Suprapubic skin (tissue), 4 donors: ENCODE data around the gene CFAP97D2. TPM values are rescaled to one million over a fixed set of nuclear protein-coding genes. Genes with fewer than 3 reads are reported as not detected.

Experiments used
- DNase-seq, 2 donors: peaks; one replicate each; pipeline ENCODE4 v3.0.0-alpha.2; 2019; ENCODE audit warnings: low spot score in 2 of 2
- H3K27ac ChIP-seq: fragments of 200-600 bp; sonication (generic); one replicate; pipeline ENCODE4 v1.5.1; 2019
- H3K27me3 ChIP-seq: fragments of 200-600 bp; sonication (generic); one replicate; pipeline ENCODE4 v1.5.1; 2019
- H3K36me3 ChIP-seq: fragments of 200-600 bp; sonication (generic); one replicate; pipeline ENCODE4 v1.5.1; 2019
- H3K4me1 ChIP-seq: fragments of 200-600 bp; sonication (generic); one replicate; pipeline ENCODE4 v1.5.1; 2019
- H3K4me3 ChIP-seq: fragments of 200-600 bp; sonication (generic); one replicate; pipeline ENCODE4 v1.5.1; 2019; ENCODE audit warnings: mild to moderate bottlenecking
- H3K9me3 ChIP-seq: fragments of 200-600 bp; sonication (generic); one replicate; pipeline ENCODE4 v1.5.1; 2019
- EP300 ChIP-seq: sonication (generic); formaldehyde crosslinking; IDR thresholded peaks from one replicate; pipeline ENCODE4 v1.6.1; 2017; ENCODE audit warnings: antibody characterized with exemption
- POLR2A ChIP-seq, 2 donors: fragments of 450-650 bp; IDR thresholded peaks; one replicate each; pipeline ENCODE4 v1.6.1; 2017; ENCODE audit warnings: antibody characterized with exemption in 2 of 2, mild to moderate bottlenecking in 2 of 2, moderate library complexity in 2 of 2
- POLR2AphosphoS5 ChIP-seq, 3 donors: sonication (generic); formaldehyde crosslinking; IDR thresholded peaks; one replicate each; pipeline ENCODE4 v1.6.1; 2017; ENCODE audit warnings: antibody characterized with exemption in 3 of 3
- WGBS: methylation state at CpG from one replicate; pipeline ENCODE4 v1.1.5; 2018; 5-methylcytosine and 5-hydroxymethylcytosine counted together
- total RNA-seq, 4 donors: library from RNA; depleted of rRNA; stranded (reverse); fragments of >200 nt; gene quantifications; one replicate each; pipeline ENCODE4 v1.1.0, GENCODE V29; 2016
- TF ChIP-seq, protein P1 (sequence below), 2 donors: fragments of 200-600 bp in 1 of 2; fragments of 450-650 bp in 1 of 2; sonication (generic) in 1 of 2; IDR thresholded peaks; one replicate each; pipeline ENCODE4 v1.5.1; 2016 to 2019; ENCODE audit warnings: antibody characterized with exemption in 2 of 2, mild to moderate bottlenecking in 1 of 2, moderate library complexity in 1 of 2

Gene CFAP97D2
- total RNA-seq, 4 donors from 2014 or later = not detected

DNA sequence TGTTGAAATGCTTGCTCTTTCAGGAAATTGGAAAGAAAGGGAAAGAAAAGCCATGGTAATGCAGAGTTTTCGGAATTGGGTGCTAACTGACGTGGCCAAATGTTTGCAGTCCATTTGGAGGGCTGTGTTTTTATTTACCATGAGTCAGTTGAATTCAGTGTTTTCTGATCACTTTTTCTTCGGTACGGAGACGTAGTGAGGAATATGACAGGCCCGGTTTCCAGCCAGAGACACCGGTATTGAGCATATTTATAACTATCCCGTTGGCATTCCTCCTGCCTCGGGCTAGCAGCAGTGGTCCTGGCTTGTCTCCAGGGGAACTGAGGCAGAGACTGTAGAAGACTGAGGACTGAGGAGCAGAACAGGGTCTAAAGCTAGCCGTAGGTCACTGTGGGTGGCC, 56.6 kb downstream of the CFAP97D2 start:
- H3K27ac ChIP-seq = no peak overlapping the region
- no peaks in the 10 kb centered on the region for H3K9me3 ChIP-seq
- 9% methylated on average over 10 of the region's 10 CpGs for WGBS

DNA sequence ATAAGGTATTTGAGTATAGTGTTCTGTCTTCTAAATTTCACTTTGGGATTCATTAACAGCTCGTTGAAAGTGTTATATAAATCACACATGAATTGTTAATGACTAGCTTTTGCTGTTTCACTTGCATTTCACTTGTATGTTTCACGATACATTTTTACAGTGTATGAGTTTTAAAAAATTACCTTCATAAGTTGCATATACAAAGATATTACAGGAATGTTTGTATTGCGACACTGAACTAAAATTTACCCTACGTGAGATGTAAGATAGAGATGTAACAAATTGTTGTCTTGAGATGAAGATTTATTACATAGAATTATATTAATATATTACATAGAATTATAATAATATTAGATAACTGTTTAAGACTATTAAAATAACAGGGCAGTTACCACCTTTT, 57.2 kb downstream of the CFAP97D2 start:
- Histone ChIP-seq H3K4me3 (peak overlapping the region; percentile 92), H3K27ac (no peak overlapping the region)
- 59% methylated on average over 4 of the region's 4 CpGs for WGBS

More for the DNA sequence above, 56.6 kb downstream of the CFAP97D2 start:
- H3K4me3 ChIP-seq = peak overlapping the region; percentile 92
- TF ChIP-seq, protein P1, sequence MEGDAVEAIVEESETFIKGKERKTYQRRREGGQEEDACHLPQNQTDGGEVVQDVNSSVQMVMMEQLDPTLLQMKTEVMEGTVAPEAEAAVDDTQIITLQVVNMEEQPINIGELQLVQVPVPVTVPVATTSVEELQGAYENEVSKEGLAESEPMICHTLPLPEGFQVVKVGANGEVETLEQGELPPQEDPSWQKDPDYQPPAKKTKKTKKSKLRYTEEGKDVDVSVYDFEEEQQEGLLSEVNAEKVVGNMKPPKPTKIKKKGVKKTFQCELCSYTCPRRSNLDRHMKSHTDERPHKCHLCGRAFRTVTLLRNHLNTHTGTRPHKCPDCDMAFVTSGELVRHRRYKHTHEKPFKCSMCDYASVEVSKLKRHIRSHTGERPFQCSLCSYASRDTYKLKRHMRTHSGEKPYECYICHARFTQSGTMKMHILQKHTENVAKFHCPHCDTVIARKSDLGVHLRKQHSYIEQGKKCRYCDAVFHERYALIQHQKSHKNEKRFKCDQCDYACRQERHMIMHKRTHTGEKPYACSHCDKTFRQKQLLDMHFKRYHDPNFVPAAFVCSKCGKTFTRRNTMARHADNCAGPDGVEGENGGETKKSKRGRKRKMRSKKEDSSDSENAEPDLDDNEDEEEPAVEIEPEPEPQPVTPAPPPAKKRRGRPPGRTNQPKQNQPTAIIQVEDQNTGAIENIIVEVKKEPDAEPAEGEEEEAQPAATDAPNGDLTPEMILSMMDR (IDR thresholded peaks at IDR 0.05) = no peak
- TF ChIP-seq POLR2A (IDR thresholded peaks at IDR 0.05) (no peak), EP300 (no peak), POLR2AphosphoS5 (IDR thresholded peaks at IDR 0.05) (no peak)
- H3K36me3 ChIP-seq = peaks cover 40% of the 10 kb centered on the region
- H3K4me1 ChIP-seq = peaks cover 17% of the 10 kb centered on the region
- DNase-seq = no peak
- peaks cover 3% of the 10 kb centered on the region for H3K27me3 ChIP-seq

DNA sequence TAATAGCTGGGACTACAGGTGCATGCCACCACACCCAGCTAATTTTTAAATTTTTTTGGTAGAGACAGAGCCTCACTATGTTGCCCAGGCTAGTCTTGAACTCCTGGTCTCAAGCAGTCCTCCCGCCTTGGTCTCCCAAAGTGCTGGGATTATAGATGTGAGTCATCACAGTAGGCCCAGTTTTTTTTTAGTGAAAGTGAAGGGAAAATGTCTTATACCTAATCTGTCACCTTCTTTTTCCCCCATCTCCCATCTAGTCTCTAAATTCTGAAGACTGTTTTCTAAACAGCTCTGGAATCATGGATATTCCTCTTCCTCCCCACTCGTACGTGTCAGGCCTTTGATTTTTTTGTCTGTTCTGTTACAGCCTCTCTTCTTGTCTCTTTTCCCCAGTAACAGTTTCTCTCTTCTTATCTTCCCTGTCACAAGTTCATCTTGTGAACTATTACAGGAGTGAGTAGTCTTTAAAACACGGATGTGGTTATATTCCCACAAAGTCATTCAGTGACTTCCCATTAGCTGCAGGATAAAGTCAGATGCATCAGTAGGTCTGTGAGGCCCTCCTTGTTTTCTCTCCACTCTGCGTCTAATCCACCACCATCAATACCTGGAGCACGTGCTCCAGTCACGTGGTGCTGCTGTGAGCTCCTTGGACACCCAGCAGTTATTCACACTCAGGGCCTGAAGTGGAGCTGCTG, 58.5 kb downstream of the CFAP97D2 start:
- TF ChIP-seq EP300 = no peak
- TF ChIP-seq, protein P1 (IDR thresholded peaks at IDR 0.05) = no peak
- no peak for TF ChIP-seq POLR2A (IDR thresholded peaks at IDR 0.05)
- TF ChIP-seq POLR2AphosphoS5 (IDR thresholded peaks at IDR 0.05) = no peak
- peaks cover 59% of the 10 kb centered on the region for H3K36me3 ChIP-seq

More for the DNA sequence above, 57.2 kb downstream of the CFAP97D2 start:
- no peaks in the 10 kb centered on the region for H3K27me3 ChIP-seq
- no peak for DNase-seq
- no peak for TF ChIP-seq POLR2A (IDR thresholded peaks at IDR 0.05)
- TF ChIP-seq, protein P1 (IDR thresholded peaks at IDR 0.05) = no peak
- TF ChIP-seq POLR2AphosphoS5 (IDR thresholded peaks at IDR 0.05) = no peak
- TF ChIP-seq EP300 = no peak
- peaks cover 17% of the 10 kb centered on the region for H3K4me1 ChIP-seq
- peaks cover 45% of the 10 kb centered on the region for H3K36me3 ChIP-seq
- no peaks in the 10 kb centered on the region for H3K9me3 ChIP-seq

DNA sequence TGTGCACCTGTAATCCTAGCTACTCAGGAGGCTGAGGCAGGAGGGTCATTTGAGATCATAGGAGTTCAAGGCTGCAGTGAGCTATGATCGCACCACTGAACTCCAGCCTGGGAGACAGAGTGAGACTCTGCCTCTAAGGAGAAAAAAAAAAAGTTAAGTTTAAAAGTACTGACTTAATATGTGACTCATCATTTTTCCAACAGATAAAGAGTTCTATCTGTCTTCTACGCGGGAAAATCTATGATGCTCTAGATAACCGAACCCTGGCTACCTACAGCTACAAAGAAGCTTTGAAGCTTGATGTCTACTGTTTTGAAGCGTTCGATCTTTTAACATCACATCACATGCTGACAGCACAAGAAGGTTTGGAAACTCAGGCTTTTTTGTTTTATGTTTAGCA, 62.9 kb downstream of the CFAP97D2 start:
- Histone ChIP-seq H3K27me3 (no peaks in the 10 kb centered on the region), H3K9me3 (no peaks in the 10 kb centered on the region), H3K27ac (no peak overlapping the region), H3K4me1 (peaks cover 2% of the 10 kb centered on the region), H3K36me3 (peaks cover 100% of the 10 kb centered on the region), H3K4me3 (no peak overlapping the region)
- WGBS = 87% methylated on average over 6 of the region's 6 CpGs
- TF ChIP-seq, protein P1 (IDR thresholded peaks at IDR 0.05) = no peak
- TF ChIP-seq EP300 (no peak), POLR2AphosphoS5 (IDR thresholded peaks at IDR 0.05) (no peak), POLR2A (IDR thresholded peaks at IDR 0.05) (no peak)
- DNase-seq = no peak

More for the DNA sequence above, 58.5 kb downstream of the CFAP97D2 start:
- Histone ChIP-seq H3K4me3 (no peak overlapping the region), H3K27me3 (no peaks in the 10 kb centered on the region), H3K9me3 (no peaks in the 10 kb centered on the region), H3K27ac (no peak overlapping the region), H3K4me1 (peaks cover 17% of the 10 kb centered on the region)
- no peak for DNase-seq
- 83% methylated on average over 7 of the region's 7 CpGs for WGBS

DNA sequence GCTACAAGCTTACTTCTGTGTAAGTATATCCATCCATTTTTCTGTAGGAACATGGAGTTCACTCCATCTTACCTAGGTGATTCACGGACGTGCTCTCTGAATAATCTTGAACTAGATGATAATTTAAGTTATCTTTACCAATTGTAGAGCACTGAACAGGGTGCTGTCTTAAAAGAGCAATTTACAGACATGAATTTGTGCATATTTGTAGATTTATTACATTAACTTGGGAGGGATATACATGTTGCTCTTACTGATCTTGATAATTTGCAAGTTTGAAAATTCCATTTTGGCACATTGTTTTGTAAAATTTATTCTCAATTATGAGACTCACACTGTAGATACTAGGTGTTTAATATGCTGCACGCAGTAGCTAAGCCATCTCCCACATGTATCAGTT, 64.9 kb downstream of the CFAP97D2 start:
- Histone ChIP-seq H3K9me3 (no peaks in the 10 kb centered on the region), H3K4me3 (no peak overlapping the region), H3K27me3 (no peaks in the 10 kb centered on the region), H3K36me3 (peaks cover 99% of the 10 kb centered on the region), H3K4me1 (no peaks in the 10 kb centered on the region), H3K27ac (no peak overlapping the region)
- no peak for DNase-seq
- no peak for TF ChIP-seq POLR2A (IDR thresholded peaks at IDR 0.05)
- no peak for TF ChIP-seq EP300
- no peak for TF ChIP-seq POLR2AphosphoS5 (IDR thresholded peaks at IDR 0.05)
- TF ChIP-seq, protein P1 (IDR thresholded peaks at IDR 0.05) = no peak
- 95% methylated on average over 3 of the region's 3 CpGs for whole genome bisulfite sequencing
